Activated T-cell treated with anti-CD3 and anti-CD28 coated beads for 4 hours (primary cell): ENCODE data around the gene DCT.
"Not testable (repeated sequence)": the region's sequence is repeated elsewhere in the genome, so short reads cannot be mapped to it uniquely, and the experiment has no call there.

Source experiments
- DNase-seq: peaks from one replicate; pipeline ENCODE4 v3.0.0-alpha.2; 2020

The DCT gene

GRCh38 chr13:94479616-94480015 lies at the start of gene DCT:
Gene DCT, minus strand, starts transcription at chr13:94479682. Its CDS starts 427 bp downstream, at chr13:94479255.
- no peak for DNase-seq

- DNase-seq = not testable (repeated sequence)
Measured at GRCh38 chr13:94526956-94527355, 47.5 kb upstream of the DCT start.

GRCh38 chr13:94525781-94526180 lies 46.3 kb upstream of the DCT start:
- DNase-seq = no peak

GRCh38 chr13:94524407-94524806 lies 44.9 kb upstream of the DCT start:
- DNase-seq = no peak

- DNase-seq = no peak
Measured at GRCh38 chr13:94520001-94520400, 40.5 kb upstream of the DCT start.

GRCh38 chr13:94516456-94516855 lies 37.0 kb upstream of the DCT start:
- no peak for DNase-seq

GRCh38 chr13:94515911-94516310 lies 36.4 kb upstream of the DCT start:
- no peak for DNase-seq

- DNase-seq = no peak
Measured at GRCh38 chr13:94515374-94515773, 35.9 kb upstream of the DCT start.

GRCh38 chr13:94513026-94513425 lies 33.5 kb upstream of the DCT start:
- DNase-seq = no peak

GRCh38 chr13:94505730-94506129 lies 26.2 kb upstream of the DCT start:
- DNase-seq = no peak

GRCh38 chr13:94503851-94504250 lies 24.4 kb upstream of the DCT start:
- DNase-seq = no peak

- not testable (repeated sequence) for DNase-seq
Measured at GRCh38 chr13:94498831-94499230, 19.3 kb upstream of the DCT start.

GRCh38 chr13:94495806-94496205 lies 16.3 kb upstream of the DCT start:
- DNase-seq = no peak

- DNase-seq = no peak
Measured at GRCh38 chr13:94494026-94494425, 14.5 kb upstream of the DCT start.

GRCh38 chr13:94487043-94487442 lies 7.6 kb upstream of the DCT start:
- DNase-seq = no peak

GRCh38 chr13:94483970-94484369 lies 4.5 kb upstream of the DCT start:
- DNase-seq = no peak

GRCh38 chr13:94481941-94482340 lies 2.5 kb upstream of the DCT start:
- no peak for DNase-seq

- no peak for DNase-seq
Measured at GRCh38 chr13:94480672-94481145, 1.2 kb upstream of the DCT start.

- DNase-seq = no peak
Measured at GRCh38 chr13:94478913-94479312, 569 bp downstream of the DCT start.

- DNase-seq = no peak
Measured at GRCh38 chr13:94470126-94470525, 9.4 kb downstream of the DCT start.

GRCh38 chr13:94464771-94465170 lies 14.7 kb downstream of the DCT start:
- DNase-seq = peak; percentile 22

- no peak for DNase-seq
Measured at GRCh38 chr13:94462670-94463069, 16.8 kb downstream of the DCT start.

- no peak for DNase-seq
Measured at GRCh38 chr13:94459116-94459515, 20.4 kb downstream of the DCT start.

- DNase-seq = no peak
Measured at GRCh38 chr13:94455414-94455813, 24.1 kb downstream of the DCT start.

GRCh38 chr13:94454906-94455305 lies 24.6 kb downstream of the DCT start:
- DNase-seq = no peak

- DNase-seq = no peak
Measured at GRCh38 chr13:94454334-94454733, 25.1 kb downstream of the DCT start.
